KOPT-K1 (cell line): ENCODE measurements around the gene SPAG5.

Source experiments
- H3K27ac ChIP-seq: fragments of 200-600 bp; sonication (generic); 2 replicates; pipeline ENCODE4 v1.5.1; 2016; ENCODE audit warnings: antibody characterized with exemption, mild to moderate bottlenecking, low read depth, low read length; ENCODE audit not compliant: poor library complexity, severe bottlenecking
- H3K36me3 ChIP-seq: fragments of 200-600 bp; sonication (generic); 2 replicates; pipeline ENCODE4 v1.5.1; 2017; ENCODE audit warnings: antibody characterized with exemption, mild to moderate bottlenecking, low read length, moderate library complexity; ENCODE audit not compliant: insufficient read depth
- H3K9me3 ChIP-seq: fragments of 200-600 bp; sonication (generic); 2 replicates; pipeline ENCODE4 v1.5.1; 2017; ENCODE audit warnings: antibody characterized with exemption, low read length, mild to moderate bottlenecking; ENCODE audit not compliant: insufficient read depth, poor library complexity, severe bottlenecking

The SPAG5 gene, protein sequence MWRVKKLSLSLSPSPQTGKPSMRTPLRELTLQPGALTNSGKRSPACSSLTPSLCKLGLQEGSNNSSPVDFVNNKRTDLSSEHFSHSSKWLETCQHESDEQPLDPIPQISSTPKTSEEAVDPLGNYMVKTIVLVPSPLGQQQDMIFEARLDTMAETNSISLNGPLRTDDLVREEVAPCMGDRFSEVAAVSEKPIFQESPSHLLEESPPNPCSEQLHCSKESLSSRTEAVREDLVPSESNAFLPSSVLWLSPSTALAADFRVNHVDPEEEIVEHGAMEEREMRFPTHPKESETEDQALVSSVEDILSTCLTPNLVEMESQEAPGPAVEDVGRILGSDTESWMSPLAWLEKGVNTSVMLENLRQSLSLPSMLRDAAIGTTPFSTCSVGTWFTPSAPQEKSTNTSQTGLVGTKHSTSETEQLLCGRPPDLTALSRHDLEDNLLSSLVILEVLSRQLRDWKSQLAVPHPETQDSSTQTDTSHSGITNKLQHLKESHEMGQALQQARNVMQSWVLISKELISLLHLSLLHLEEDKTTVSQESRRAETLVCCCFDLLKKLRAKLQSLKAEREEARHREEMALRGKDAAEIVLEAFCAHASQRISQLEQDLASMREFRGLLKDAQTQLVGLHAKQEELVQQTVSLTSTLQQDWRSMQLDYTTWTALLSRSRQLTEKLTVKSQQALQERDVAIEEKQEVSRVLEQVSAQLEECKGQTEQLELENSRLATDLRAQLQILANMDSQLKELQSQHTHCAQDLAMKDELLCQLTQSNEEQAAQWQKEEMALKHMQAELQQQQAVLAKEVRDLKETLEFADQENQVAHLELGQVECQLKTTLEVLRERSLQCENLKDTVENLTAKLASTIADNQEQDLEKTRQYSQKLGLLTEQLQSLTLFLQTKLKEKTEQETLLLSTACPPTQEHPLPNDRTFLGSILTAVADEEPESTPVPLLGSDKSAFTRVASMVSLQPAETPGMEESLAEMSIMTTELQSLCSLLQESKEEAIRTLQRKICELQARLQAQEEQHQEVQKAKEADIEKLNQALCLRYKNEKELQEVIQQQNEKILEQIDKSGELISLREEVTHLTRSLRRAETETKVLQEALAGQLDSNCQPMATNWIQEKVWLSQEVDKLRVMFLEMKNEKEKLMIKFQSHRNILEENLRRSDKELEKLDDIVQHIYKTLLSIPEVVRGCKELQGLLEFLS

GRCh38 chr17:28598799-28599310 lies at the start of gene SPAG5:
Gene SPAG5, minus strand, starts transcription at chr17:28599025. Its CDS starts 79 bp downstream, at chr17:28598946.
- Histone ChIP-seq H3K36me3 (peaks cover 27% of the 10 kb centered on the region), H3K27ac (peak within 1 kb of the TSS; percentile 80), H3K9me3 (no peaks in the 10 kb centered on the region)

- Histone ChIP-seq H3K9me3 (no peaks in the 10 kb centered on the region), H3K36me3 (peaks cover 58% of the 10 kb centered on the region), H3K27ac (peak overlapping the region; percentile 53)
These were observed 47.4 kb upstream of the SPAG5 start for GRCh38 chr17:28646039-28646754.

DNA sequence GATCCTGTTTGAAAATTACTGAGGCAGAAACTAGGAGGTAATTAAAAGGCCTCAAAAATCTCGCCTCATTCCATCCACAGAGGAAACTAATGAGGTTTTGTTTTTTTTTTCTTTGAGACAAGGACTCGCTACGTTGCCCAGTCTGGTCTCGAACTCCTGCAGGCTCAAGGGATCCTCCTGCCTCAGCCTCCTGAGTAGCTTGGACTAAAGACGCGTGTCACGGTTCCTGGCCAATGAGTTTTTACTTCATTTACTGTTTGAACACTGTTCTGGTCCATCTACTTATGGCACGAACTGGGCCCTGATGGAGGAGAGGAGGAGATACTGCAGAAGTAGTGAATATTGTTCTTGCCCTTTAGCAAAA lies 46.7 kb upstream of the SPAG5 start:
- no peaks in the 10 kb centered on the region for H3K9me3 ChIP-seq
- H3K27ac ChIP-seq, result peak overlapping the region; percentile 77
- H3K36me3 ChIP-seq, result peaks cover 58% of the 10 kb centered on the region

DNA sequence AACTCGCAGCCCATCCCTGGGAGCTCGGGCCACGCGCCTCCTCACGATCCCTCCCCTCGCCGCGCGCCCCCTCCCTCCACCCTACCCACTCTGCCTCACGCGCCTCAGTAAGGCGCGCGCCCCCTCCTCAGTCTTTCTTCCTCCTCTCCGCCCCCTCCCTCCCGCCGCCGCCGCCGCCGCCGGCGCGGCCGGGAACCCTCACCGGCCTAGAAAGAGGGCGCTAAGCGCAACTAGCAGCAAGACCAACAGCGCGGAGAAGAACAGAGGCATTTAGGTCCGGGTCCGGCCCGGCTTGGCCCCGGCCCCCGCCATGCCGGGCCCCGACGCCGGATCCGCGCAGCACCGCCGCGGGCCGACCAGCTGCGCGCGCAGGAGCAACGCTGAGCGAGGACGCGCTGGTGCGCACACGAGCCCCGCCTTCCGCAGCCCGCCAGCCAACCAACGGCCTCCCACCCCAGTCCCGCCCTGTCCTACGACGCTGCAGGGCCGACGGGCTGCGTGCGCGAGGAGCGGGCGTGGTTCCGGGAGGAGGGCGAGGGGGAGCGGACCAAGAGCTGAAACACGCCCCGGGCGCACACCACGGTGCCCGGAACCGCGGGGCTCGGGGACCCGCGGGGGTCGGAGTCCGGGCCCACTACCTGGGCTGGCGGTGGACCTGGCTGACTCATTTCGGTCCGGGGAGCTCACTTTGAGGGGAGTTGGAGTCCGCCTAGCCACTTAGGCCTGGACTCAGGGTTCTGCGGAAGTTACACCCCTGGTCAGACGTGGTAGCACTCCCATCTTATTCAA lies 46.2 kb upstream of the SPAG5 start, which contains the start of gene BLTP2:
TSS of gene BLTP2 (minus strand) at position 372 of the 789 bp plus-strand sequence. CDS start at position 270, 102 bp downstream.
- H3K27ac ChIP-seq, result peak within 1 kb of the TSS; percentile 77
- H3K36me3 ChIP-seq, result peaks cover 57% of the 10 kb centered on the region
- H3K9me3 ChIP-seq, result no peaks in the 10 kb centered on the region

GRCh38 chr17:28643983-28644786 lies 45.4 kb upstream of the SPAG5 start:
- H3K9me3 ChIP-seq, result no peaks in the 10 kb centered on the region
- peak overlapping the region; percentile 77 for H3K27ac ChIP-seq
- peaks cover 62% of the 10 kb centered on the region for H3K36me3 ChIP-seq

GRCh38 chr17:28641579-28641978 lies 42.8 kb upstream of the SPAG5 start:
- Histone ChIP-seq H3K36me3 (peaks cover 70% of the 10 kb centered on the region), H3K27ac (no peak overlapping the region), H3K9me3 (no peaks in the 10 kb centered on the region)

GRCh38 chr17:28635506-28635905 lies 36.7 kb upstream of the SPAG5 start:
- H3K27ac ChIP-seq, result no peak overlapping the region
- H3K36me3 ChIP-seq, result peaks cover 98% of the 10 kb centered on the region
- no peaks in the 10 kb centered on the region for H3K9me3 ChIP-seq

DNA sequence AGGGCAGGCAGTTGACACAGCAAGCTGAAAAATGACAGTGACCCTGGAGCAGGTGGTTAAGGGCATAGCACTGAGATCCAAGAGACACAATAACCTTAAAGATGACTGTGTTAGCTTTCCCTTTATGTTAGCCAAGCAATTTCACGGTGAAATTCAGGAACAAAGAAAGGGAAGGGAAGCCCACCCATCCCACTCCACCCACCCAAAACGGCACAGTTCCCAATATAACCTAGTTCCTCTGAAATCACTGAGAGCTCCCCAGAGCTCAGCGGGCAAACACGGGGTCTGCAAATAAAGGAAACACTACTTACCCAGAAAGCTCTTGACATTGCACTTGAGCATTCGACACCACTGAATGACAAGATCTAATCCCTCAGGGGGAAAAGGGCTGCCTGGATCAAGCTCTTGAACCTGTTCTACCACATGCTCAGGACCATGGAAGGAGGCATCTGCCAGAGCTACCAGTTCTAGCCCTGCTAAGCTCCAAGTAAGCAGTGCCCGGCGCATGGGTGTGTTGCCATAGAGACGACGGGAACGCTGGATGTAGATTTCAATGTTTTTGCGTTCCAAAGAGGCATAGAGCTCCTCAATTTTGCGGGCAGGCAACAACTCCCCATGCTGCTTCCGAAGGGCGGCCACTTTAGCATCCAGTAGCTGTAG lies 35.5 kb upstream of the SPAG5 start:
- no peak overlapping the region for H3K27ac ChIP-seq
- no peaks in the 10 kb centered on the region for H3K9me3 ChIP-seq
- H3K36me3 ChIP-seq, result peaks cover 100% of the 10 kb centered on the region

- Histone ChIP-seq H3K27ac (no peak overlapping the region), H3K9me3 (no peaks in the 10 kb centered on the region), H3K36me3 (peaks cover 95% of the 10 kb centered on the region)
These were observed 28.0 kb upstream of the SPAG5 start for GRCh38 chr17:28626818-28627217.

DNA sequence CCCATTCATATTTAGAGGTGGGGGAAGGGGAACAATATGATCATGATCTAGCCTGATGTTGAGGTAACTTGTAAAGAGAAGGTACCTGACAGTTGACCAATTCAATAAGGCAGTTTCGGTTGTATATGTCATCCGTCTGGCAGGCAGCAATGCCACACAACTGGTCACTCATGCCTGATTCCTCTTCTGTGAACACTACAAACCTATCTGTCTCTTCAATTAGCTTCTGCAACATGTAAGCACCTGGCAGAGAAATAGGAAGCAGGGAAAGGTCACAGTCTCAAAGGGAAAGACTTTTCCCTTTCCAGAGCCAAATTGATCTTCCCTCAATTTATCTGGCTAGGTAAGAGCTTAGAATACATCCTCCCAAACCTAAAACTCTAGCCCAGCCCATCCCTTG lies 25.3 kb upstream of the SPAG5 start:
- no peak overlapping the region for H3K27ac ChIP-seq
- H3K36me3 ChIP-seq, result peaks cover 97% of the 10 kb centered on the region
- H3K9me3 ChIP-seq, result no peaks in the 10 kb centered on the region

DNA sequence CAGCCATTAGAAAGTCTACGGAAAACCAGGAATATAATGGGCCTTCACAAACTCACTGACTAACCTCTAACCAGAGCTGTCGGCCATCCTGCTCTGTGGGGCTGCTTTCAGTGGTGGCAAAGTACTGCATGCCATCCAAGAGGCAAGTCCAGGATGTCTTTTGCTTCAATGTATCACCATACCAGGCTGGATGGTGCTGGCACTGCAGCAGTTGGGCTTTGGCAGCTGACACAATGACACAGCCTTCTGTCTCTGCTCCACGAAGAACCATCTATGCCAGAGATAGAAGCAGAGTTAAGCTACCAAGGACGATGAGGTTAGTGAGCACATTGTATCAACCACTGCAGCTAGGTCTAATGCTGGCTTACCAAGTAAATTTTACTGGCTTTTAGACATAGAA lies 24.9 kb upstream of the SPAG5 start:
- H3K36me3 ChIP-seq, result peaks cover 100% of the 10 kb centered on the region
- no peak overlapping the region for H3K27ac ChIP-seq
- no peaks in the 10 kb centered on the region for H3K9me3 ChIP-seq

GRCh38 chr17:28622186-28622585 lies 23.4 kb upstream of the SPAG5 start:
- Histone ChIP-seq H3K27ac (no peak overlapping the region), H3K9me3 (no peaks in the 10 kb centered on the region), H3K36me3 (peaks cover 100% of the 10 kb centered on the region)

- peaks cover 100% of the 10 kb centered on the region for H3K36me3 ChIP-seq
- no peak overlapping the region for H3K27ac ChIP-seq
- no peaks in the 10 kb centered on the region for H3K9me3 ChIP-seq
These were observed 21.2 kb upstream of the SPAG5 start for GRCh38 chr17:28620010-28620409.
